Measurements from ENCODE around the gene TNS3.
"Not testable (repeated sequence)": the region's sequence is repeated elsewhere in the genome, so short reads cannot be mapped to it uniquely, and the experiment has no call there.

The TNS3 gene

GRCh38 chr7:47266131-47266706, 315.7 kb downstream of the TNS3 start:
- DNase-seq, result peak; percentile 86

DNA sequence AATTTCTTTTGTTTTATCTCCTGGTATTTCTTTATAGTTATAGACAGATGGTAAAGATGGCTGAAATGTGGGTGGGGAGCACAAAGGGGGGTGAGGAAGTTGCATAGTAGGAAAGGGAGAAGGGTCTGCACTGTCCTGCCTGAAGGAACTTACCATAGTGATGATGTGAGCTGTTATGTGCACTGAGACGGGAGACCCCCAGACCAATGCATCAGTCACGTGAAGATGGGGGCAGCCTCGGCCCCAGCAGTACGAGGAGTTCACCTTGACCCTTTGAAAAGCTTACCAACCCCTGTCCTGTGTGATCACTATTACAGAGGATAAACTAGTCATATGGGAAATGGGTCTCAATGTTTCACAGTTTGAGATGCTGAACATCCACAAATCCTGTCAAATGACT, 316.3 kb downstream of the TNS3 start:
- DNase-seq, result no peak

DNA sequence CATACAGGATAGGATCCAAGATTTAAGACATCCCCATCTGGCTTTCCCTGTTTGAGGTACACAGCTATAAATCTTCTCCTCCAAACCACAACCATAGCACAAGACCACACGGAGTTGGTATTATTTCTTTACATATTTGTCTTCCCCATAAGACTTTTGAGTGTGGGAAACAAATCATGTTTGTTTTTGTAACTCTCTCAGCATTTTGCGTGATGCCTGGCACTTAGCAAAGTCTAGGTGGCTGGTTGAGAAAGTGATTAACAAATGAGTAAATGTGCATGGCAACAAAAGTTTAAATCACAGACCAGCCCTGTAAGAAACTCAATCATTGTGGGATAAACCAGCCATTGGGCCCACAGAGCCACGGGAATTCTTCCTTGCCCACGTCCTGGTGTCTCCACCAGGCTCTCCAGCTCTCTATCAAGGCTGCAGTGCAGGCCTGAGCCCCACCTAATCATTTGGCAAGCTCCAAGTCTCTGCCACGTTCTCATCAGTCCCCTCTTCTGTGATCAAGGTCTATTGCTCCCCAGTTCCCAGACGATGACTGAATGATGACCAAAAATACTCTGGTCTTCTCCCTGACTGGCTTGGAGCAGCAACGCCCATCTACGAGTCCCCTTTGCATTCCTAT, 317.8 kb downstream of the TNS3 start:
- no peak for DNase-seq

DNA sequence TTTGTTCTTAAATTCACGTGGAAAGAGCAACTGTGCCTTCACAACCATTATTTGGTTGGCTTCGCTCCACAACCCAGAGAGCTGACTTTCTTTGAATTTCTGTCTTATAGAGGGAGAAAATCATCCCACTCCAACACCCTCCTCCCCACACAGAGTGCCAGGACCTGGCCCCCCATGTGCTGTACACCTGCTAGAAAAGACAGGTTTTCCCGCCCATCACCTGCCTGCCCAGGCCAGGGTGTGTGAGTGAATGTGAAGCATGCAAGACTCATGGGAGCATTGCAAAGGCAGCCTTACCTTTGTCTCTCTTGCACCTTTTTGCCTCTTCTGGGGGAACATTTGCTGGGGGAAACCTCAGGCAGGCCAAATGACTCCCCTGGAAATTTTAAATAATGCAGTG, 319.0 kb downstream of the TNS3 start:
- DNase-seq, result no peak

GRCh38 chr7:47262160-47262559, 319.8 kb downstream of the TNS3 start:
- DNase-seq, result not testable (repeated sequence)

DNA sequence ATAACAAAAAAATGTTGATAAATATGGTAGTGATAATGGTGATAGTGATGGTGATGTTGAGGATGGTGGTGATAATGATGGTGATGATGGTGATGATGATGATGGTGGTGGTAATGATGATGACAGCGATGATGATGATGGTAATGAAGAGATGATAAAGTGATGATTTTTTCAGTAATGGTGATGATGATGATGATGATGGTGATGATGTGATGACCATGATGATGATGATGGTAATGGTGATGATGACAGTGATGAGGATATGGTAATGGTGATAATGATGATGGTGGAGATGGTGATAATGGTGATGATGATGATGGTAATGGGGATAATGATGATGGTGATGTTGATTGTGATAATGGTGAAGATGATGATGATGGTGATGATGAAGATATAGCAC, 321.6 kb downstream of the TNS3 start:
- no peak for DNase-seq

DNA sequence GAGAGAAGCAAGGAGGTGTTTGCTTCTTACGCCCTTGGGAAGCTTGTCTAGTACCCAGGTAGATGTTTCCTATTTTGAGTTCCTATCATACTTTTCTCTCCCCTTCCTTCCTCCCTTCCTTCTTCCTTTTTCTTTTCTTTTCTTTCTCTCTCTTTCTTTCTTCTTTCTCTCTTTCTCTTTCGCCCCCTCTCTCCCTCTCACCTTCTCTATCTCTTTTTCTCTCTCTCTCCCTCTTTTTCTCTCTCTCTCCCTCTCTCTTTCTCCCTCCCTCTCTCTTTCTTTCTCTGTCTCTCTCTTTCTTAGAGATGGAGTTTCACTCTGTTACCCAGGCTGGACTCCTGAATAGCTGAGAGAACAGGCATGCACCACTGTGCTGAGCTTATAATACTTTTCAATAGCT, 322.2 kb downstream of the TNS3 start:
- no peak for DNase-seq

GRCh38 chr7:47258798-47259197, 323.1 kb downstream of the TNS3 start:
- DNase-seq, result no peak

DNA sequence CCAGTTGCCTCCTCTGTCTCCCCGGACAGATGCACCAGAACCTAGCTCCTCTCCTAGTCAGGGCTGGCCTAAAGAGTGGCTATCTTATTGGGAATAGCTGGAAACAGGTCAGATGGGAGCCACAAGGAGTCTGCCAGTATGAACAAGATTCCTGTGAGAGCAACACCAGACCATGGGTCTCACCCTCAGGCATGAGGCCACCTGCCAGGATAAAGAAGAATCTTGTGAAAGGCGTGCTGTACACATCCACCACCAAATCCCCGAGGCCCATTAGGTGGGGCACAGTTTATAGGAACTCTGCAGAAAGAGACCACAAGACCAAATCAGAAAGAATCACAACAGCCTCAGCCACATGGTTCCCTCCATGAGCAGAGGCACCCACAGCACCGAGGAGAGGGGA, 325.9 kb downstream of the TNS3 start:
- DNase-seq, result no peak

- DNase-seq, result no peak
These were observed 326.5 kb downstream of the TNS3 start for GRCh38 chr7:47255441-47255840.

DNA sequence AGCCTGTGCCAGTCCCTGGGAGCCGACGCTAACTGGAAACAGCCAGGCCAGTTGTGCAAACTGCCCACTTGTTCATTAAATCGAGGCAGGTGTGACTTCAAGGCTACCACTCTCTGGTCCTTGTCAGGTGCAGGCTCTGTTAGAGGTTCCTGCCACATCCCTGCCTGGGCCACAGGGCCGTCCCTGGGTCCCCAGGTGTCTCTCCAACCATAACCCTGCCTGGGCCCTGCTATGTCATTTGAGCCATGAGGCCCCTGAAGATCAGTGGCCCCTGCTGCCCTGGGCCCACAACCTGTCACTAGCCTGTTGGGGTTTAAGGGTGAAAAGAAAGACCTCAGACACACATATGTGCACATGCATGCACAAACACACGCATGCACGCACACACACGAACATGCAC, 326.9 kb downstream of the TNS3 start:
- no peak for DNase-seq

DNA sequence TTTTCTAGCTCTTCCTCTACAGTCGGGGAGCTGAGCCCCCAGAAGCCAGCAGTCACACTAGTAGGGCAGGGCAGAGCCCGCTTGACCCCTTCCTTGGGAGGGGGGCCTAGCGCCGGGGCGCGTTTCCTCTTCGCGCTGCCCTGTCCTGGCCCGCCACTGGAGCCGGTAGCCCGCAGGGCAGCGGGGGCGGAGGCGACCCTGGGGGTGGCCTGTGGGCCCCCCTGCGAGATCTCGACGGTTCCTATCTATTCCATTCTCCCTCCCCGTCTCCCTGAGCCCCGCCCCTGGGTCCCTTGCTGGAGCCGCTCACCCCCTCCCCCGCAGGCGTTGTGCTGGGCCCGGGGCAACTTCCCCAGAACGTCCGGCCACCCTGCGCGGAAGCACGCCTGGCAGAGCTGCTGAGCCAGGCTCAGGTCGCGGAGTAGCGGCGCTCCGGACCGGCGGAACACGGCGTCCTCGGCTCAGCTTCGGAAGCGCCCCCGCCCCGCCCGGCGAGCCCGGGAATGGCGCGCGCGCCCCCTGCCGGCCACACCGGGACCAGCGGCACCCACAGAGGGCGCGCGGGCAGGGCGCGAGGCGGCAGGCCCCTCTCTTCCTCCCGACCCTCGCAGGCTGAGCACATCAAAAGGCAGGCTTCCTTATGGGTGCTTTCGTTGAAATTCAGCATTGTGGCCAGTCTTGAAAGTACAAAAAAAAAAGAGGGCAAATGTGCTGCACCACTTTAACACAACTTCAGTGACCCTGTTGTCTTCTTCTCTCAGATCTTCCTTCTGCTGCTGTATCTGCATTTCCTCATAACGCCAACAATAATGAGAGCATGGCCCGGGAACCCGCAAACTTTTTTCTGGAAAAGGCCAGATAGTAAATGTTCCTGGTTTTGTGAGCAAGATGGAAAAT, 327.6 kb downstream of the TNS3 start:
- peak; percentile 40 for DNase-seq

GRCh38 chr7:47253650-47254080, 328.2 kb downstream of the TNS3 start:
- peak; percentile 41 for DNase-seq

DNA sequence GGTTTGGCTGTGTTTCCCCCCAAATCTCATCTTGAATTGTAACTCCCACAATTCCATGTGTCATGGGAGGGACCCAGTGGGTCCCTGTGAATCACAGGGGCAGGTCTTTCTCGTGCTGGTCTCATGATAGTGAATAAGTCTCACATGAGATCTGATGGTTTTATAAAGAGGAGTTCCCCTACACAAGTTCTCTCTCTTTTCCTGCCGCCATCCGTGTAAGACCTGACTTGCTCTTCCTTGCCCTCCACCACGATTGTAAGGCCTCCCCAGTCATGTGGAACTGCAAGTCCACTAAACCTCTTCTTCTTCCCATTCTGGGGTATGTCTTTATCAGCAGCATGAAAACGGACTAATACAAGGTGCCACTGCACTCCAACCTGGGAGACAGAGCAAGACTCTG, 329.2 kb downstream of the TNS3 start:
- DNase-seq, result no peak

DNA sequence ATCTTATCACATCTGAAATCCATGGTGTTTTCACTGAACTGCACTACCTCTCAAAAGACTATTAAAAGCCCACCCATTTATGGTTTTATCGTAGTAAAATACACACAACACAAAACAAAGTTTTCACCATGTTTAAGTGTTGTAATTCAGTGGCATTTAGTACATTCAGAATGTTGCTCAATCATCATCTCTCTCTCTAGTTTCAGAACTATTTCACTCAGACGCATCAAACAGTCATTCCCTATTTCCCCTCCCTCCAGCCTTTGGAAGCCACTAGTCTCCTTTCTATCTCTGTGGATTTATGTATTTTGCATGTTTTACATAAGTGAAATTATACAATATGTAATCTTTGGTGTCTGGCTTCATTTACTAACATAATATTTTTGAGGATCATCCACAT, 332.6 kb downstream of the TNS3 start:
- DNase-seq, result no peak

DNA sequence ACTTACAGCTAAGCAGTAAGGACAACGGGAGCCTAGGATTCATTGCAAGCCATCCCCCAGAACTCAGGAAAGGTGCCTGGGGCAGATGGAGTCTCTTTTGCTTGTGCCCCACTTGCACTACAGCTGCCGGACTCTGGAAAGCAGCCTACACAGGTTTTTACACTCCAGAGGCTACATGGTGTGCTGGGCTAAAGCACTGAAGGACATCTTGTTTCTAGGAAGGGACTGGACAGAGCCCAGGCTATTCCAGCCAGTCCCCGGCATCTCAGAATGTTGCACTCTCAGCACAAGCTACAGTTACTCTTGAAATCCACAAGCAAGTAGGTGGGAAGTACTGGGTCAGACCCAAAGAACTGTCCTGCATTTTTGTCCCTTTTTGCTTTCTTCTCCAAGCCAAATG, 333.1 kb downstream of the TNS3 start:
- DNase-seq, result no peak

GRCh38 chr7:47247132-47247531, 334.8 kb downstream of the TNS3 start:
- DNase-seq, result no peak

DNA sequence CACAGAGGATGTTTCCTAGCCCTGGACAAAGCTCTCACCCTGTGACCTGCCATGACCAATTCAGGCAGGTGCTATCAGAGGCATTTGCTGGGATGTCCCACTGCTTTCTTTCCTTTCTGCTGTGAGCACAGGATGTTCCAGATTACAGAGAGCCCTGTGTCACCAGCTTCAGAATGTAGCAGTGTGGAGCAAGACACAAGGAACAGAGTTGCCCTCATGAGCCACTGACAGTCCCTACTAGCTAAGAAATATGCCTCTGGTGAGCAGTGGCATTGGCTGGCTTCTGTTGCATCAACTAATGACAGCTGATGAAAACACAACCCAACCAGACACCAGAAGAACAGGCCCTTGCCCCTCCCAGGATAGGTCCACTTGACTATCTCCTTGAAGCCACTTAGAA, 337.2 kb downstream of the TNS3 start:
- no peak for DNase-seq

GRCh38 chr7:47241112-47242065, 340.5 kb downstream of the TNS3 start:
- DNase-seq, result no peak

- DNase-seq, result no peak
These were observed 341.9 kb downstream of the TNS3 start for GRCh38 chr7:47239931-47240421.

DNA sequence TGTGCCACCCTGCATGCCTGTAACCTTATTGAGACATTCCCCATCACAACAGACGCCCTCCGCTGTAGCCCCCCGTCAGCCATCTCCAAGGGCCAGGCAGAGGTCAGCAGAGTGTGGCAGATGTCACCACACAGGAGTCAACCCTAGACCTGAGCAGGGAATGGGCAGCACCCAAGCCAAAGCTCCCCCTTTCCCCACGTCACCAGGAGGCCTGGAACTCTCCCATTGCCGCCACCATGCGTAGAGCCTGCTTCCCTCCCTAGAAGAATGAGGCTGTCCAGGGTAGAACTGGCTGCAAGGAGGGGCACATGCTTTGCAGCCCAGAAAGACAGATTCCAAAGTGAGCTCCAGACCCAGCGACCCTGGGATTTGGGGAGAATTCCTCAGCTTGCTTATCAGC, 342.9 kb downstream of the TNS3 start:
- no peak for DNase-seq

DNA sequence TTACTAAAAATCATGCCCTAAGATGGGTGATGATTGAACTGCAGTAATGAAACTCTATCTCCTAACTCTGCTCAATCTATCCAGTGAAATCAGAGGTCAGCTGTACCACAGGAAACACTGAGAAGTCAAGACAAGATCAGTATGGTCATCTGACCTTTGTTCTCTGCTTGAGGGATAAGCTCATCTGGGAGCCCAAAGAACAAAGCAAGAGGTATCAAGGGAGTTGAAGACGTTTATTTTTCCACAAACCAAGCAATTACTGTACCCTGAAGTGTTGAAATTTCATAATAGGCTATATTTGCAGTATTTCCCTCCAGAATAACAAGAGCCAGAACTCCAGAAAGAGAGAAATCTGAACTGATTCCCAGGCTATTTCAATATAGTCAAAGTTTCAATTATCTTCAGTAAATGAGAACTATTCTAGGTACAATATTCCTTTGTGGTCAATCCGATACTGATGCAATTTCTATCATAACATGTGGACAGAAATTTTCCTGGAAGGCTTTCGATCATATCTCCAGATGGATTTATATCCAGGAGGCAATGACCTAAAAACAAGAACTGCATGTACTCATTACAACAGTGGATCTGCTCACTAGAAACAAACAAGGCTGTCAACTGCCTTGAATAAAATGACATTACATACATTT, 345.3 kb downstream of the TNS3 start:
- DNase-seq, result no peak
